Coronary artery (tissue), 2 donors: ENCODE data around the gene BAIAP2L2.

Source experiments
- DNase-seq: peaks from one replicate; pipeline ENCODE4 v3.0.0-alpha.2; 2017; ENCODE audit warnings: low spot score
- H3K27ac ChIP-seq, 2 donors: fragments of 200-600 bp; sonication (generic); one replicate each; pipeline ENCODE4 v1.5.1; 2016 to 2019
- H3K4me3 ChIP-seq: fragments of 200-600 bp; sonication (generic); 2 replicates; pipeline ENCODE4 v1.5.1; 2016; ENCODE audit warnings: mild to moderate bottlenecking, moderate library complexity
- CTCF ChIP-seq: fragments of 200-600 bp; sonication (generic); IDR thresholded peaks from one replicate; pipeline ENCODE4 v1.5.1; 2019; ENCODE audit warnings: antibody characterized with exemption

The BAIAP2L2 gene

GRCh38 chr22:38074181-38075104, 36.0 kb downstream of the BAIAP2L2 start:
- no peak overlapping the region for H3K27ac ChIP-seq
- no peak for DNase-seq
- H3K4me3 ChIP-seq = no peak overlapping the region
- no peak for TF ChIP-seq CTCF

DNA sequence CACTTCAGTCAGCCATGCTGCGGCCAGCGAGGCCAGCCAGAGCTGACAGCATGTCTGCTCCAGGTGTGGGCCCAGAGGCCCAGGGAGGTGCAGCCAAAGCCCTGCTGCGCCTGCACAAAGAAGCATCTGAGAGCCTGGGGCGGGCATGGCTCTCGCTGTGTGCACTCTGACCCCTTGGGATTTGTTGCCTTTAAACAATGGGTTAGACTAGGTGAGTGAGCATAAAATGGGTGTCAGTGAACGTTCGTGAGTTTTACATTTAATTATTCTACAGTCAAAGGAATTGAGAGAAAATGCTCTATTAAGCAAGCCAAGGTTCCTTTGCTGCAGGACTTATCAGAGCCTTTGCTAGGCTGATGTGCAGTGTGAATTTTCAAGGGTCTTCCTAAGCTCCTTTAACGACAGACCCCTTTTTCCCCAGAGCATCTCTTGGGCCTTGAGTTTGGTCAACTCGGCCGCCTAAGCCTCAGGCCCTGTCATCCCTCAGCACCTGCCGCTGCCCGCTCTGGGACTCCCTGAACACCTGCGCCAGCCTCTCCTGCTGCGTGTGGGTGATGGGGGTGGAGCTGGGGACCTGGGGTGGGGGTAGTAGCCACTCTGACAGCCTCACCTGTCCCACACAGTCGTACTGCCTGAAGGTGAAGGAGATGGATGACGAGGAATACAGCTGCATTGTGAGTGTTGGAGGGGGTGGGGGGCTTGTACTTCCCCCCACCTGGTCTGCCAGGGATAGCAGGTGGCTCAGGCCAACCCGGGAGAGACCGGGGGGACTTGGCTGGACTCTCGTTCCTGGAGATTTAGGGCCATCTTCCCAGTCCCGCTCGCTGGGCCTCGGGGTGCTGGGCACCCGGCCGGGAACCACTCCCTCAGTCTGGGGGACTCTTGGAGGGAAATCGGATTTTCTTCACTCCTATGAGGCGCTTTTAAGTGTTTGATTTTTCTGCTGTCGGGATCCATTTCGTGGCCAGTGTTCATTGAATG, 37.0 kb downstream of the BAIAP2L2 start:
- DNase-seq = no peak
- H3K4me3 ChIP-seq = no peak overlapping the region
- peak overlapping the region in 1 of 2 donors; percentile 99 for H3K27ac ChIP-seq
- no peak for TF ChIP-seq CTCF

DNA sequence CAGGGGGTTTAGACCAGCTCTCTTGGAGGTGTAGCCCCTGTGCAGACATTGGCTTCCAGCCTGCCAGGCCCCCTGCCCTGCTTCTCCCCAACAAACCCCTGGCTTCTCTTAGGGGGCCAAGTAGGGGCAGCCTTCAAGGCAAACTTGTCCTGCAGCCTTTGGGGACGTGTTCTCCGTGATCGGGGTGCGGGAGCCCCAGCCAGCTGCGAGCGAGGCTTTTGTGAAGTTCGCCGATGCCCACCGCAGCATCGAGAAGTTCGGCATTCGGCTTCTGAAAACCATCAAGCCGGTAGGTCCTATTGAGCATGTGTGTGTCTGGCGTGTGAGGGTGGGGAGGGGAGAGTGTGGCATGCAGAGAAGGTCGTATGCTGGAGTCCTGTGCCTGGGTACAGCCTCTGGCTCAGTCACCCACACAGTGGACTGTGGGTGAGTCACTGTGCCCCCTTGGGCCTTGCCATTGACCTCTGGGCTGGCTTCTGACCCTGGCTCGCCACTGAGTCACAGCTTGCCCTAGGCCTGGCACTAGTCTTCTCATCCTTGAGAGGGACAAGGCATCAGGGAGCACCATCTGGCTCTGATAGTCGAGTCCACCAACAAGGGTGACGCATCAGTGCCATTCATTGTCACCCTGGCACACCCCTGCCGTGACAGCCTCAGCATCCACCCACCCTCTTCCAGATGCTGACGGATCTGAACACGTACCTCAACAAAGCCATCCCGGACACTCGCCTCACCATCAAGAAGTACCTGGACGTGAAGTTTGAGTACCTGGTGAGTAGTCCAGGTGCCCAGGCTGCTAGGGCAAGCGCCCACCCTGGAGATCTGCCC, 37.9 kb downstream of the BAIAP2L2 start:
- H3K4me3 ChIP-seq = no peak overlapping the region
- TF ChIP-seq CTCF = no peak
- no peak for DNase-seq
- peak overlapping the region; percentile 14 to 99 for H3K27ac ChIP-seq

GRCh38 chr22:38071421-38072321, 38.8 kb downstream of the BAIAP2L2 start:
- no peak for DNase-seq
- no peak for TF ChIP-seq CTCF
- peak overlapping the region; percentile 95 to 99 for H3K27ac ChIP-seq
- no peak overlapping the region for H3K4me3 ChIP-seq

- peak overlapping the region; percentile 95 to 99 for H3K27ac ChIP-seq
- no peak for DNase-seq
- peak overlapping the region; percentile 28 for H3K4me3 ChIP-seq
- TF ChIP-seq CTCF = no peak
These were observed 40.1 kb downstream of the BAIAP2L2 start for GRCh38 chr22:38070250-38070921.
